HG03025 (cell line): ENCODE results near the gene FAM53B.

Source experiments
- ATAC-seq: cut with Tn5 transposase; IDR thresholded peaks from one replicate; pipeline ENCODE4 v1.9.1; 2021; ENCODE audit warnings: mild to moderate bottlenecking, moderate library complexity; ENCODE audit not compliant: unreplicated experiment, low FRiP score

FAM53B gene

DNA sequence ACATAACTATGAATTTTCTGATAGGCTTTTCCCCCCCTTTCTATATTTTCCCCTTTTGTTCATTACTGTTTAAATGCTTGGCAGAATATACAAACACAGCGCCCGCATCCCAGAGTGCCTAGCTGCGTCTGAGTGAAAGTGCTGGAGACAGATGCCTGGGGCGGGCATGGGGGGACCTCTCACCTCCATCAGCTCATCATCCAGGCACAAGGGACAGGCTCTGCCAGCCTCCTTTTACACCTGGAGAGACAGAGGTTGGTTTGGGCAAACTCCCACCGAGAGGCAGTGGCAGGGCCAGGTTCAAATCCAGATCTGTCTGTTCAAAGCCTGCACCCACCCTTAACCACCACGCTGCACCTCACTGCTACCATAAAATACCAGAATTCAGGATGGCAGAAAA is 104.5 kb downstream of the FAM53B start:
- no peak for ATAC-seq

DNA sequence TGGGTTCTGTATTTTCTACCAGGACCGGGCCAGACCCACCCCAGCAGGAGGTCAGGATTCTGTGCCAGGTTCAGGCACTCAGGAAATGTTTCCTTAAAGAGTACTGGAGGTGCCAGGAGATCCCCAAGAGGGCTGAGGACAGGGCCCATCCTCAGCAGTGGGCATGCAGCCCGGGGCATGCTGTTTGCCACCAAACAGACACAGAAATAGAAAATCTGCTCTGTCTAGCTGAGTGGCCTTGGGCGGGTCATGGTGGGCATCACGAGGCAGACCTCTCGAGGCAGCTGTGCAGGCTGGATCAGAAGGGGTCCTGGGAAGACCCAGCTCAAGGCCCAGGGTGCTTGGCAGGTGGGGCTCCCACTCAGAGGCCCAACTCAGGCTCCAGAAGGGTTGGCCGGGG is 105.0 kb downstream of the FAM53B start:
- ATAC-seq: no peak

DNA sequence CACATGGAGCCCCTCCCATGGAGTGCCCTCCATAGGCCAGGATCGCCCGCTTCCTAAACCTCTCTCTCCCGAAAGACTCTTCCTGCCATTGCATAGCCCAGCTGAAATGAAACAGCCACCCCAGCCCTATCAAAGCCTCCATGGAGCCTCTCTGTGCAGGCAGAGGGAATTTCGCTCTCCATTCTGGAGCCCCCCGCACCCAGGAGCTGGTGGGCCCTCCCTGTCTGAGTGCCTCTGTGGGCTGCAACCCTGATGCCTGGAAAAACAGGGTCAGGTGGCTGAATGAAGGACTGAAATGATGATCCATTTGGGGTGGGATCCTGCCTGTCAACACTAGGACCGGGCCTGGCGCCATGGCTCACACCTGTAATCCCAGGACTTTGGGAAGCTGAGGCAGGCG is 106.4 kb downstream of the FAM53B start:
- ATAC-seq: no peak

DNA sequence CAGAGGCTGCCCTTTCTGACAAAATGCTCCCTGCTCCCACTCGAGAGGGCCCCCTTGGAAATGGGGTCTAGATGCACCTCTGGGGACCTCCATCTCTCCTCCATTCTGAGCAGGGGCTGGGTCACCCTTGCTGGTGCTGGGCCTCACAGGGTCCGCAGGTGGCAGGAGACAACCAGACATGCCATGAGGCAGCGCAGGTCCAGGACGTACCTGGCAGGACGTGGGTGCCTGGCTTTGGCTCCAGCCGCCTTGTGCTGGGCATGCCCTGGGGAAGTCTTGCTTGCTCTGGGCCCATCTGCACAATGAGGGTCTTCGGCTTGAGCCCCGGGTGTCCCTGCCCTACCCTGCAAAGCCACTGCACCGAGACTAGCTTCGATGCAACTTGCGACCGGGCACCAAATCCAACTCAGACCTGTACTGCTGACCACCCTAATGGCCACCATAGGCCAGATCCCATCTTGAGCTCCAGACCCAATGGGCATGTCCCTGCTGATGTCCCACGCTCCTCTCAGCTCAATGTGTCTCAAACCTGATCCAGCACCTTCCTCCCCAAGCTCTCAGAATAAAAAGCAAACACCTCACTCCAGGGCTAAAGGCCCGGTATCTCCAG is 107.0 kb downstream of the FAM53B start:
- no peak for ATAC-seq

DNA sequence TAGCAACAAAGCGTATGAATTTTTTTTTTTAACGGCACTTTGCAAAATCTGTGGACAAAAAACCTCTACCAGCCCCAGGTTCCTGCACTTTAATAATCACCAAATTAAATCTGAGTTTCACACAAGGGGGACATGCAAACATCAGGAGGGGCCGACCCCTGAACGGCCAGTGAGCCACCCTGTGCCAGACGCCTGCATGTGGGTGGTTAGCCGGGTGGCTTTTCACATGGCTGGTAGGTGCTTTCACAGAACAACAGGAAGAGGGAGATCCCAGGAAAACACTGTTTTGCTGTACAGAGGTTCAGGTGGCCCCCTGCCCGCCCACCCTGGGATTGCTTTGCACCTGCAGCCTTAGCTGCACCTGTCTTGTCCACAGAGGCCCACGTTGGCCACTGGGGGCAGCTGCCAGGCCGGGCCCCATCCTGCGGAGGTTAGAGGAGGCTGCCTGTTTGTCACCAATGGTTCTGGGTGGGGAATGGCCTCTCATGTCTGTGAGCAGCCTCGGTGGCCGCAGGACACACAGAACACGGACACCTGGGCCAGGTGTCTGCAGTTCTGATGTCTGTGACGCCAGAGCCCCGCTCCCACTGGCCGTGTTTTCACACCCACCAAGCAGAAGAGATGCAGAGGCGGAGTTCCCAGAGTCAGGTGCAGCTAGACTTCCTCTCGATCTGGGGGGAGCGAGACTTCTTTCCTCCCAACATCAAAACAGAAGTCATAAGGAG is 107.7 kb downstream of the FAM53B start:
- no peak for ATAC-seq

DNA sequence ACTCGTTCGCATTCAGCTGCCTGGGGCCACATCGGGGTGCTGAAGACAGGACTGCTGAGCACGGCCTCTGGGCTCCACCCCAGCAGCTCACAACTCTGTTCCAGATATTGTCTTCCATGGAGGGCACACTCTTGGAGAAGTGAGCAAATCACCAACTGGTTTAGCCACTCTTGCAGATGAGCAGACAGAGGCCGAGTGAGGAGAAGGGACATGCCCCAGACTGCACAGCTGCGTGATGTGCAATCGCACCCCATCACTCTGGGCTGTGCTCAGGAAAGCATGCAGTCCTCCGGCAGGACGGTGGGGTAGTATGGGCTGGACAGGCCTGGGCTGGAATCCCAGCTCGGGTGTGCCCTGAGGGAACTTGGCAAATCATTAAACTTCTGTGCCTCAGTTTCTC is 111.6 kb downstream of the FAM53B start:
- ATAC-seq: no peak

DNA sequence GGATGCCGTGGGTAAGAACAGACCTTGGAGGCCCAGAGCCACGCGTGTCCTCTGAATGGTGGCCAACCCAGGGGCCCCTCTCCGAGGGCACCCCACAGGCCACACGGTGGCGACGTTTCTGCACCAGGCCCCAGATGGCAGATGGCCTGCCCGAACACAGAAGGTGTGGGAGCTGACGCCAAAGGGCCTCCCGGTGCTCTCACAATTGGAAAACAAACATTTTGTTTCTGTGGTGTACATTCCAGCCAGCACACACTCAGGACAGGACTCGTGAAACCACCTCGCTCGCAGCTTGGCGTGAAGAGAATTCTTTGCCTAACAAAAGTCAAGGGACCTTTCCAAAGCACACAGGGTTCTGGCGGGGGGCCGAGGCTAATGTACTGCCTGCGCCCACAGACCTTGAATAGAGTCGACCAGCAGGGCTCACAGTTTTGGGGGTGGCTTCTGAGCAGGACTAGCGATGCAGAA is 112.1 kb downstream of the FAM53B start:
- no peak for ATAC-seq

DNA sequence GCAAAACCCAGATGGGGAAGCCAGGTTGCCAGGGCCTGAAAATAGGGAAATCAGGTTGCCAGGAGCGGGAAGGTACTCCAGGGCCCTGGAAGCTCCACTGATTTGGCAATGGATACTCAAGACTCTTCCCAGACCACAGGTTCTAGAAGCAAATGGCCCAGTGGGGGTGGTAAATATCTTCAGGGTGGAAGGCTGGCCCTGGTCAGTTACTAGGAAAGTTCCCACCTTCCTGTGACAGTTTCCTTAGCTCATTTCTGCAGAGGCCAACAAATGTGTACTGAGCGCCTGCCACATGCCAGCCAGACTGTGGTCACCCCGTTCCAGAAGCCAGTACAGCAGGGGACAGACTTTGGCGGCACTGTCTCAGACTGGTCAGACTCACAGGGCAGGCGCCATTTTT is 113.6 kb downstream of the FAM53B start:
- ATAC-seq: no peak

DNA sequence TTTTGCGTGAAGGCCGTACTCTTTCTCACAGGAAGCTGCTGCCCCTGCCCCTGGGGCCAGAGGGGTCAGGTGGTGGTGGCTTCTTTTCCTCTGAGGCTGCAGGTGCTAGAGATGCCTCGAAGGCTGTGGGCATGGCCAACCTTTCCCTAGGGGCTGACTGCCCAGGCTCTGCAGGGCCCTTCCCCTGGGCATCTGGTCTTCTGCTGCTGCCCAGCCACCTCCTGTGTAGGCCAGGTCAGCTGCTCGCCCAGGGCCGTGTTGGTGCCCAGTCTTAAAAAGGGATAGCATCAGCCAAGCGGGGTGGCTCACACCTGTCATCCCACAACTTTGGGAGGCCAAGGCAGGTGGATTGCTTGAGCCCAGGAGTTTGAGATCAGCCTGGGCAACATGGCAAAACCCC is 114.3 kb downstream of the FAM53B start:
- no peak for ATAC-seq

DNA sequence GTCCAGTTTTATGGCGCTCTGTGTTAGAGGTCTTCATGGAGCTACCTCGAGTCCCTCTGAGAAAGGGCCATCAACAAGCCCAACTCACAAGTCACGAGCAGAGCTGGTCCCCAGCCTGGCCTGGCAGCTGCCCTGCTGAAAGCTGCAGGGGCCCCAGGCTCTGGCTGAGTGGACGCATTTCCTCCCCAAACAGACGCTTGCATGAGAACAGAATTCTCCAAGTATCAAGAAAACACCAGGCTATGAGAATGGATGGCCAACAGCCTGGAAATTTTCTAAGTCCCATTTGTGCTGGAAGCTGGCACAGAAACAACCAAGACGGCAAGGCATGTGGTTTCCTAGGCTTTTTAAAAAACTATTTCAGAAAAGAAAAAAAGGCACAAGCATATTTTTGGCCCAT is 114.8 kb downstream of the FAM53B start:
- no peak for ATAC-seq

DNA sequence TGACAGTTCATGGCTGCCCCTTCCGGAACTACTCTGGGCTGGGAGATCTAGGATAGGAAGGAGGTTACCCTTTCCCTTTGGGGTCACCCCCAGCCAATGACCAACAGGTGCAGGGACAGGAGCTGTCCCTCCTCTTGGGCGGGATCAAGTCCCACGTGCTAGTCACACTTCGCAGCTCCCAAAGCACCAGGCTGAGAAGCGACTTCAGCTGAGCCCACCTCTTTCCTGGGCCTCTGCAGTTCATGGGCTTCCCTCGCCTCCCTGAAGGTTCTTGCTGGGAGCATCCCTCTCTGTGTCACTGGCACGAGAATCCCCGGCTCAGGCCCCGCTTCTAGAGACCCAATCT is 115.5 kb downstream of the FAM53B start:
- no peak for ATAC-seq

DNA sequence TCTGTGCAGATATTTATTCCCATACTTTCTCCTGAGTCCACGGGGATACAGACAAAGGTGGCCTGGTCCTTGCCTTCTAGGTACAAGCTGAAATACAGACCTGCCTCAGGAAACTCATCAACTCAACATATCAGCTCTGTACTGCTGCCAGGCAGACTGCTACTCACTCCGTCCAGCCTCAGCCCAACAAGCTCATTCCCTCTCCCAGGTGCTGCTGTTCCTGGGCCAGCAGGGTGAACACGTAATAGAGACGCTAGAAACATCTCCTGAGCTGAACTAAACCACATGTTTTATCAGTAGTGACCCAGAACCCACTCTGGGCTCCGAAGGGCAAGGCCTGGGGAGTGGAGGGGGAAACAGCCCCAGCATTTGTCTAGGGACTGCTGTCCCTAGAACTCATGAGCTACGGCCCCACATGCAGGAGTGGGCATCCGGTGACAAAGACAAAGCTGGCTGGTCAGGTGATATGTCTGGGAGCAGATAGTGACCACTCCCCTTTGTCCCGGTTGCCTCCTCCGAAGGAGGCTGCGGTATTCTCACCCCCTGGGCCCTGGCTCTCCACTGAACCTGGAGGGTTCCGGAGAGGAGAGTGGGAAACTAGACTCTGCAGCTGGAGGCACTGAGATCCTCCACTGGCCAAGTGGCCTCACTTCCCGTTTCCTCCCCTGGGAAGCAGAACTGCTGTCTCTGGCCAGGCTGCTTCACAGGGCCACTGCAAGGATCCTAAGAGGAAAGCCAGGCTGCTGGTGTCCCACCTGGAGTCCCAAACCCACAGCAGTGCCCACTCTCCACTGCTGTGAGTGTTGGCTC is 116.1 kb downstream of the FAM53B start:
- no peak for ATAC-seq

DNA sequence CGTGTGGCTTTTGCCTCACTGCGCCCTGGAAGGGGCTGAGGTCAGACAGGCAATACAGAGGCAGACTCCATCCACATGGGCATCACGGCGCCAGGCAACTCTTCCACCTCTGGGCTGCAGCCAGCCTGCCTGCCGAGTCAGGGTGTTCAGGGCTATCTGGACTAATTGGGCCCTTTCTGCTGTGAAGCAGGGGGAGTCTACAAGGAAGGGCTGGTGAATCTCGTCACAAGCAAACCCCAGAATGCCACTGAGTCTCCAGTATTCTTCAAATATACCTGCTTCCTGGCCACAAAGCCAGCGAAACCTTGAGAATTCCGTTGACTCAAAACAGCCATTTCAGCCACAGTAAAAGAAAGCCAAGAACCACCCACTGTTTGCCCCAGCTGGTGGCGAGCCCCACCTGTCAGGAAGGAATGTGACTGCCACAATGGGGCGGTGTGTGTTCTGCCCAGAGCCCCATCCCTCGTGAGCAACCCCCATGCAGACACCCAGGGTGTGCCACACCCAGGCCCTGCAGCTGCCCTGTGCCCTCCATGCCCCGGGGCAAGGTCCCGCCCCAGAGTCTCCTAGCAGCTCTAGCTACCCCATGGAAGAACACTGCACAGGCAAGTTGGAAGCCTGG is 117.3 kb downstream of the FAM53B start:
- peak; percentile 54 for ATAC-seq

DNA sequence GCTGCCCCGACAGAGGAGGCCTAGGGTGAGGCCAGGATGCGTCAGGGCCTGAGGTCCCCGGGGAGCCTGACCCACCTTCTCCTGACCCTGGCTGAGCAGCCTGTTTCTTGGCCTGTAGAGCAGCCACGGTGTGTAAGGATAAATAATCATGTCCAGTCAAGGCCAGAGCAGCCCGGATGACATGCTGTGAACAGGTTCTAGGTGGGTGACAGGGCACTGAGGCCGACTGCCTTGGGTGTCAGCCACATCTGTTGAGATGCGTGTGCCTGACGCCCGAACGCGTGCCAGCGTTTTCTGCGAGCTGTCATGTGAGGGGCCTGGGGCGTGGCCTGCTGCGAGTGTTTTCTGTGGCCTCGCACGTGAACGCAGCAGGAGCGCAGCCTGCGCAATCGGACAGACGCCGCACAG is 118.3 kb downstream of the FAM53B start:
- ATAC-seq: no peak

DNA sequence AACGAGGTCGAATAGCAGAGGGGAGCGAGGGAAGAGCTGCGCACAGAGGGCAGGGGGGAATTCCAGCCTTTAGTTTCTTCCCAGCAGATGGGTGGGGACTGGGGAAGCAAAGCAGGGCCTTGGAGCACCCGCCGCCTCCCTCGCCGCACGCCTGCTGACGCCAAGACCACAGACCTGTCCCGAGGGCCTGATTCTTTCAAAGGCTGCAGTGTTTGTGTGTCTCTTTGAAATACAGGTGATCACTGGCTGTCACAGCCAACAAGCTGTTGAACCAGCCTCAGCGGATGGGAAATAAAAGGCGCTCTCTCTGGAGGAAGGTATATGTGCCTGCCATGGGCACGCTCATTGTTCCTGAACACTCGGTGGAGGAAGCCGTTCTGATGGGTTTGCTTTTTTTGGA is 119.3 kb downstream of the FAM53B start:
- no peak for ATAC-seq

DNA sequence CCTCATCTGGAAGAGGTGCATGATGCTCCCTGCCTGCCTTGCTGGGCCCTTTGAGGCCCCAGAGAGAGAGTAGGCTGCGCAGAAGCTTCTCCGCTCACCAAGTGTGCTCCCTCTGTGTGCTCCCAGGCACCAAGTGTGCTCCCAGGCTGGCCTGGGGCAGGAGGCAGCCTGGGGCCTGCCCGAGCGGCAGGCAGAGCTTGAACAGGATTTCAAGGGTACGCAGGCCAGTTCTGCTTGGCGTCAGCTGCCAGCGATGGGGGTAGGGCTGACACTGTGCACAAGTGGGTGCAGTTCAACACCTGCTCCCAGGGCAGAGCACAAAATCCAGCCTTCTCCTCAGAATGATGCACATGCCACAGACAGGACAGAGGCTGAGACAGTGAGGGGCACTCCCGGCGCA is 119.7 kb downstream of the FAM53B start:
- ATAC-seq: no peak

DNA sequence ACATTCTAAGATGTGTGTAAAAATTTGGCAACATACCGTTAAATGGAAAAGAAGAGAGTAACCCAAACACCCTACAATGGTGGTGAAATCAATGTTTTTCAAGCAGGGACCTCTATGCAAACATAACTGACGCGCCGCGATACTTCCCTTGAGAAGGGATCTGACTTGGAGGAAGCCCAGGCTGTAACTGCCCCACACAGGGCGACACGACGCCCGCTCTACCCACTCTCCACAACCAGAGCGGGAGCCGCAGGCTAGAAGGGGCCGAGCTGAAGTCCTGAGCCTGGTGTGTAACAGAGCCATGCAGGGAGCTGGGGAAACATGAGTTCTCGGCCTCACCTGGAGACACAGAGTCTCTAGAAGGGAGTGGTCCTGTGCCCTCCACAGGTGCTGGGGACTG is 120.2 kb downstream of the FAM53B start:
- ATAC-seq: no peak

DNA sequence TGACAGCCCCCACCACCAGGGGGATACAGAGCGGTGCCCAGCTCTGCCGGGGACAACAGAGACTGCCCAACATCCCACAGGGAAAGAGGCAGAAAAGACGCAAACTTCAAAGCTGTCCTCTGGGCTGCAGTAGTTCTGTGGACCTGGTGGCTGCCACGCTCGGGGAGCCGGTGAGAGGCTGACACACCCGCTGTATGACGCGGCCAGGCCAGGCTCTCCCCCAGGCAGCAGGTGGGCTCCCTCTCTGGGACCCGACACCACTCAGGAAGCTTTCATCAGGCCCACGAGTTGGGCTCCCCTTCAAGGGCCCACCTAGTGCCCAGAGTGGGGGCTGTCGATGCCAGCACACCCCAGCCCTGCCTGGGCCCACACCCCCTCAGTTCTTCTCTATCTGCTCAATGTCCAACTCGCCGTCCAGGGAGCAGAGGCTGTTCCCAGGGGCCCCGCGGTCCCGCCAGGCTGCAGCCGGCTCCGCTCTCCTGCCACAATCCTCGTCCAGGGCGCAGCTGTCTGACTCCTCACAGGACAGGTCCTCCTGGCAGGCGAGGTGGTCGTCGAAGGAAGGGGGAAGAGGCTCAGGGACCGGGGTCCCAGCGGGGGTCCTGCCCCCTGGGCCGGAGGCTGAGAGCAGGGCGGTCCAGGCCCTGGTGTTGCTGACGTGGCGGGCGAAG is 121.2 kb downstream of the FAM53B start:
- ATAC-seq: no peak

DNA sequence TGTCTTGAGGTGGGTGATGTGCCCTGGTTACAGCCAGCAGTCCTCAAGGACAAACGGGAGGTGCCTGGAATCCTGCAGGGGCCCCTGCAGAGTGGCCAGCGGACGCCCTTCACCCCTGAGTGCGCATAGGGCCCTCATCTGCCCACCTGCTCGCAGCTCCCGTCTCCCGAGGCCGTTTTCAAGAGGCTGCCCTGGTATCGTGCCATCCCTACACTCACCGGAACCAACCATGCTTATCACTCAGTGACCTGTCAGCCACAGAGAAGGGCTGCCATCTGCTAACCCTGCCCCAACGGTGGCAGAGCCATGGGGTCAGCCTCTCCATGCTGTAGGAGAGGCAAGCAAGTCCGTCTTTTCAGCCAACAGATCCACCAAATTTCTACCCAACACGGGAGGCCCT is 122.0 kb downstream of the FAM53B start:
- no peak for ATAC-seq

DNA sequence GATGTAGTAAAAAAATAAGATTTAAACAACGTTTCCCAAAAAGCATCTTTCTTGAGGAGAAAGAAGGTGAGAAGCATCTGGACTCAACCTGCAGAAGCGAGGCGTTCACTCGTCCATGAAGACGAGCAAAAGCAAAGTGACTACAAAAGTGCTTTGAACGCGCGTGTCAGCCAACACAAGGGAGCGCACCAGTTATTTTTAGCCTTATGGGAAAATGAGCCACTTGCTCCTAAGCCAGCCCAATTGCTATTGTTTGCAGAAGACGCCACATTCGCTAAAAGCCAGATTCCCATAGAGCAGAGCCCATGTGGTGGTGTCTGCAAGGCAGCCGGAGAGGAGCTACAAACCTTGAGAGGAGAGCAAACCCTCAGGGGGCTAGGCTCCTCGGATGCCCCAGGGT is 122.5 kb downstream of the FAM53B start:
- ATAC-seq: no peak
